ENCODE measurements around the gene IMMP2L. TPM values are rescaled to one million over a fixed set of nuclear protein-coding genes. Genes with fewer than 3 reads are reported as not detected.

The IMMP2L gene
- total and polyA plus RNA-seq, 2 of the 4 experiments (the other 2 are of a cell fraction), result 5.8 to 9.3 TPM

- H2BK5ac ChIP-seq (ENCODE audit: low read depth, low read length, poor library complexity, severe bottlenecking), result no peak overlapping the region
- no peak overlapping the region for H3K14ac ChIP-seq (replicated peaks; ENCODE audit: low read depth, low read length)
- in situ Hi-C loops (cut with MboI; ENCODE audit: low sequenced_read_pairs), result no loop called here
- intact Hi-C loops (cut with micrococcal nuclease), result no loop called here
- H3K36me3 ChIP-seq (ENCODE audit: control insufficient read depth, insufficient read depth, low read length), result no peaks in the 10 kb centered on the region
- no peak overlapping the region for H4K5ac ChIP-seq (ENCODE audit: low read depth, low read length)
- H3K27ac ChIP-seq (ENCODE audit: insufficient read depth, low read length), result no peak overlapping the region
- H3K9me3 ChIP-seq (ENCODE audit: control insufficient read depth, insufficient read depth, low read length), result no peaks in the 10 kb centered on the region
- ChIA-PET POLR2A (ENCODE audit: unreplicated experiment) (no interaction called here), CTCF (no interaction called here)
- H4K8ac ChIP-seq (ENCODE audit: low read depth in 2 of 2, low read length in 2 of 2), result no peak overlapping the region
- TF ChIP-seq FOS (IDR thresholded peaks at IDR 0.05; ENCODE audit: low read depth, low read length) (no peak), MXI1 (IDR thresholded peaks at IDR 0.05; ENCODE audit: borderline replicate concordance, low read depth, low read length) (no peak), CEBPB (IDR thresholded peaks at IDR 0.05; ENCODE audit: low read depth, low read length) (no peak), BHLHE40 (IDR thresholded peaks at IDR 0.05; ENCODE audit: low read depth, low read length) (no peak), POLR2A (IDR thresholded peaks at IDR 0.05; ENCODE audit: low read depth, low read length) (no peak), USF2 (IDR thresholded peaks at IDR 0.05; ENCODE audit: low read depth, low read length) (no peak), CHD1 (IDR thresholded peaks at IDR 0.05; ENCODE audit: low read depth, low read length) (no peak), NFE2L2 (IDR thresholded peaks at IDR 0.05; ENCODE audit: low read depth, low read length) (no peak), ELK1 (IDR thresholded peaks at IDR 0.05; ENCODE audit: borderline replicate concordance, low read depth, low read length) (no peak), SMC3 (IDR thresholded peaks at IDR 0.05; ENCODE audit: low read depth, low read length) (no peak), RFX5 (IDR thresholded peaks at IDR 0.05; ENCODE audit: low read depth, low read length) (no peak), RAD21 (IDR thresholded peaks at IDR 0.05; ENCODE audit: low read length) (no peak), MAZ (IDR thresholded peaks at IDR 0.05; ENCODE audit: borderline replicate concordance, low read depth, low read length) (no peak), RCOR1 (IDR thresholded peaks at IDR 0.05; ENCODE audit: insufficient replicate concordance, low read length) (no peak), CTCF (conservative IDR thresholded peaks at IDR 0.05; ENCODE audit: low read depth, low read length) (no peak), MAFK (IDR thresholded peaks at IDR 0.05; ENCODE audit: low read depth, low read length) (no peak)
- no peak overlapping the region for H3K18ac ChIP-seq (ENCODE audit: low read depth, low read length)
- H2AK9ac ChIP-seq (replicated peaks; ENCODE audit: low read depth, low read length, poor library complexity), result no peak overlapping the region
- dilution Hi-C loops (cut with HindIII; ENCODE audit: low sequenced_read_pairs, unreplicated experiment), result no loop called here
- no peak overlapping the region for H2AFZ ChIP-seq (replicated peaks; ENCODE audit: low read length, poor library complexity)
- H3K79me1 ChIP-seq (ENCODE audit: low read depth in 1 of 2, low read length in 2 of 2), result no peaks in the 10 kb centered on the region
- ATAC-seq (ENCODE audit: low read depth) (no peak), DNase-seq (no peak)
- H2BK20ac ChIP-seq (ENCODE audit: low read depth, low read length), result no peak overlapping the region
- H3K27me3 ChIP-seq (ENCODE audit: control insufficient read depth, insufficient read depth, low read length), result no peaks in the 10 kb centered on the region
- no peak overlapping the region for H4K91ac ChIP-seq (ENCODE audit: insufficient read depth, low read depth, low read length)
- no peak overlapping the region for H3K4me3 ChIP-seq (ENCODE audit: insufficient read depth, low read depth, low read length)
- no peak overlapping the region for H3K23ac ChIP-seq (ENCODE audit: low read depth, low read length)
- no peak overlapping the region for H2AK5ac ChIP-seq (ENCODE audit: low read depth, low read length)
- no peak overlapping the region for H3K56ac ChIP-seq (ENCODE audit: extremely low read depth, insufficient read depth, low read length)
- no TSS peak for BruUV-seq (replicated peaks)
- H2BK15ac ChIP-seq (ENCODE audit: low read depth, low read length), result no peak overlapping the region
- no peak overlapping the region for H3K9ac ChIP-seq (ENCODE audit: low read depth, low read length)
- H4K20me1 ChIP-seq (ENCODE audit: insufficient read depth, low read length), result no peaks in the 10 kb centered on the region
- 100% methylated on average over 1 of the region's 1 CpG; no CpG with 5 or more reads in 1 of the 2 experiments for WGBS, 2 experiments (ENCODE audit: extremely low coverage in 2 of 2, insufficient read length in 1 of 2)
- no peaks in the 10 kb centered on the region for H3K9me1 ChIP-seq (ENCODE audit: insufficient read depth, low read length)
- no peak overlapping the region for H3K4me2 ChIP-seq (ENCODE audit: low read depth, low read length)
- H3K4me1 ChIP-seq (ENCODE audit: control insufficient read depth, insufficient read depth, low read length), result no peaks in the 10 kb centered on the region
- H2BK120ac ChIP-seq (ENCODE audit: low read depth, low read length), result no peak overlapping the region
- H3K4ac ChIP-seq (ENCODE audit: low read depth, low read length), result no peak overlapping the region
Observed at GRCh38 chr7:111595780-111596179, 33.5 kb upstream of the IMMP2L start.
